ENCODE data around the gene HSD17B2. TPM values are rescaled to one million over a fixed set of nuclear protein-coding genes. Genes with fewer than 3 reads are reported as not detected.

Gene HSD17B2
- total RNA-seq, 1 experiment from 2014 or later = 0.55 TPM

DNA sequence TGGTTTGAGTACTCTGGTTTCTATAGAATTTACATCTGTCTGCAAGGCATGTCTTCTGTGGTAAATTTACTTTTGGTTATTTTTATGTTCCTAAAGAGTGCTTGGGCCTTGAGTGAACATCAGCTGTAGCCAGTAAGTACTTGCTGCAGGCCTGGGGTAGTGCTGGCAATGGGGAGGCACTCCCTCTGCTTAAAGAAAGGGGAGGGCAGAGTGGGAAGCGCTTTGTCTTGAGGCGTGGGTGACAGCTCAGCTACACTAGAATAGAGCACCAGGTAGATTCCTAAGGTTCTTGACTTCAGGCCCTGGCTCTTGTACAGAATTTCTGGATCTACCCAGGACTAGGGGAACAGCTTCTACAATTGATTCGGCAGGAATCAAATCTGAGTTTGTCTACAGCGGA is 84.4 kb downstream of the HSD17B2 start:
- TF ChIP-seq PRDM15 (CRISPR knock-in tag; IDR thresholded peaks at IDR 0.05) (no peak), FOXK1 (CRISPR knock-in tag; IDR thresholded peaks at IDR 0.05) (no peak), FOXJ3 (CRISPR knock-in tag; IDR thresholded peaks at IDR 0.05; ENCODE audit: borderline replicate concordance) (no peak), CBFB (CRISPR knock-in tag; IDR thresholded peaks at IDR 0.05; ENCODE audit: low read depth) (no peak), EMX1 (CRISPR knock-in tag; IDR thresholded peaks at IDR 0.05) (no peak), ESRRA (CRISPR knock-in tag; IDR thresholded peaks at IDR 0.05; ENCODE audit: borderline replicate concordance) (no peak), TCF7 (CRISPR knock-in tag; IDR thresholded peaks at IDR 0.05; ENCODE audit: low read depth) (no peak), SOX15 (CRISPR knock-in tag; IDR thresholded peaks at IDR 0.05) (no peak), FOXP1 (CRISPR knock-in tag; IDR thresholded peaks at IDR 0.05; ENCODE audit: borderline replicate concordance) (no peak), E2F1 (CRISPR knock-in tag; IDR thresholded peaks at IDR 0.05) (no peak)
- TF ChIP-seq, protein P1, sequence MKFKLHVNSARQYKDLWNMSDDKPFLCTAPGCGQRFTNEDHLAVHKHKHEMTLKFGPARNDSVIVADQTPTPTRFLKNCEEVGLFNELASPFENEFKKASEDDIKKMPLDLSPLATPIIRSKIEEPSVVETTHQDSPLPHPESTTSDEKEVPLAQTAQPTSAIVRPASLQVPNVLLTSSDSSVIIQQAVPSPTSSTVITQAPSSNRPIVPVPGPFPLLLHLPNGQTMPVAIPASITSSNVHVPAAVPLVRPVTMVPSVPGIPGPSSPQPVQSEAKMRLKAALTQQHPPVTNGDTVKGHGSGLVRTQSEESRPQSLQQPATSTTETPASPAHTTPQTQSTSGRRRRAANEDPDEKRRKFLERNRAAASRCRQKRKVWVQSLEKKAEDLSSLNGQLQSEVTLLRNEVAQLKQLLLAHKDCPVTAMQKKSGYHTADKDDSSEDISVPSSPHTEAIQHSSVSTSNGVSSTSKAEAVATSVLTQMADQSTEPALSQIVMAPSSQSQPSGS (CRISPR knock-in tag; IDR thresholded peaks at IDR 0.05; ENCODE audit: borderline replicate concordance, low read depth) = no peak
- TF ChIP-seq, protein P2, sequence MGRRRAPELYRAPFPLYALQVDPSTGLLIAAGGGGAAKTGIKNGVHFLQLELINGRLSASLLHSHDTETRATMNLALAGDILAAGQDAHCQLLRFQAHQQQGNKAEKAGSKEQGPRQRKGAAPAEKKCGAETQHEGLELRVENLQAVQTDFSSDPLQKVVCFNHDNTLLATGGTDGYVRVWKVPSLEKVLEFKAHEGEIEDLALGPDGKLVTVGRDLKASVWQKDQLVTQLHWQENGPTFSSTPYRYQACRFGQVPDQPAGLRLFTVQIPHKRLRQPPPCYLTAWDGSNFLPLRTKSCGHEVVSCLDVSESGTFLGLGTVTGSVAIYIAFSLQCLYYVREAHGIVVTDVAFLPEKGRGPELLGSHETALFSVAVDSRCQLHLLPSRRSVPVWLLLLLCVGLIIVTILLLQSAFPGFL (CRISPR knock-in tag; IDR thresholded peaks at IDR 0.05; ENCODE audit: borderline replicate concordance) = no peak
- TF ChIP-seq, protein P3, sequence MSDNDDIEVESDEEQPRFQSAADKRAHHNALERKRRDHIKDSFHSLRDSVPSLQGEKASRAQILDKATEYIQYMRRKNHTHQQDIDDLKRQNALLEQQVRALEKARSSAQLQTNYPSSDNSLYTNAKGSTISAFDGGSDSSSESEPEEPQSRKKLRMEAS (CRISPR knock-in tag; IDR thresholded peaks at IDR 0.05) = no peak
- TF ChIP-seq, protein P4, sequence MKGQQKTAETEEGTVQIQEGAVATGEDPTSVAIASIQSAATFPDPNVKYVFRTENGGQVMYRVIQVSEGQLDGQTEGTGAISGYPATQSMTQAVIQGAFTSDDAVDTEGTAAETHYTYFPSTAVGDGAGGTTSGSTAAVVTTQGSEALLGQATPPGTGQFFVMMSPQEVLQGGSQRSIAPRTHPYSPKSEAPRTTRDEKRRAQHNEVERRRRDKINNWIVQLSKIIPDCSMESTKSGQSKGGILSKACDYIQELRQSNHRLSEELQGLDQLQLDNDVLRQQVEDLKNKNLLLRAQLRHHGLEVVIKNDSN (CRISPR knock-in tag; IDR thresholded peaks at IDR 0.05) = no peak

DNA sequence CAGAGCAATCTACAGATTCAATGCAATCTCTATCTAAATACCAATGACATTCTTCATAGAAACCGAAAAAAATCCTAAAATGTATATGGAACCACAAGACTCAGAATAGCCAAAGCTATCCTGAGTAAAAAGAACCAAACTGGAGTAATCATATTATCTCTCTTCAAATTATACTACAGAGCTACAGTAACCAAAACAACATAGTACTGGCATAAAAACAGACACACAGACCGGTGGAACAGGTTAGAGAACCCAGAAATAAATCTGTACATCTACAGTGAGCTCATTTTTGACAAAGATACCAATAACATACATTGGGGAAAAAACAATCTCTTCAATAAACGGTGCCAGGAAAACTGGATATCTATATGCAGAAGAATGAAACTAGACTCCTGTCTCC is 89.6 kb downstream of the HSD17B2 start:
- peaks cover 9% of the 10 kb centered on the region for H3K4me1 Mint-ChIP-seq
- CTCF ChIA-PET = no interaction called here

More for the DNA sequence above, 84.4 kb downstream of the HSD17B2 start:
- no peak for DNase-seq (ENCODE audit: low spot score)
- ChIA-PET POLR2A (no interaction called here), CTCF (no interaction called here)
- no peaks in the 10 kb centered on the region for H3K9me3 Mint-ChIP-seq
- H3K4me1 Mint-ChIP-seq = no peaks in the 10 kb centered on the region
- H3K27me3 Mint-ChIP-seq (ENCODE audit: low read depth) = no peaks in the 10 kb centered on the region
- H3K4me3 Mint-ChIP-seq = no peak overlapping the region
- no peaks in the 10 kb centered on the region for H3K36me3 Mint-ChIP-seq
- H3K27ac Mint-ChIP-seq = no peak overlapping the region
- ATAC-seq = no peak; the same call in 1 of the 2 replicates

More for the DNA sequence above, 89.6 kb downstream of the HSD17B2 start:
- Mint-ChIP-seq H3K4me3 (no peak overlapping the region), H3K9me3 (no peaks in the 10 kb centered on the region), H3K27ac (no peak overlapping the region), H3K27me3 (ENCODE audit: low read depth) (no peaks in the 10 kb centered on the region), H3K36me3 (no peaks in the 10 kb centered on the region)
- DNase-seq (ENCODE audit: low spot score) (no peak), ATAC-seq (no peak)
- POLR2A ChIA-PET = interaction anchor here (0.5 kb wide), 1 partner anchor 155 kb away, joined by 3 read pairs; no protein-coding TSS in a partner anchor
- TF ChIP-seq ATF1 (CRISPR knock-in tag; IDR thresholded peaks at IDR 0.05) (no peak), ZNF138 (CRISPR knock-in tag; conservative IDR thresholded peaks at IDR 0.05) (no peak), ZBTB21 (CRISPR knock-in tag; IDR thresholded peaks at IDR 0.05; ENCODE audit: borderline replicate concordance) (no peak), MLX (CRISPR knock-in tag; IDR thresholded peaks at IDR 0.05) (no peak)
- TF ChIP-seq, protein P5, sequence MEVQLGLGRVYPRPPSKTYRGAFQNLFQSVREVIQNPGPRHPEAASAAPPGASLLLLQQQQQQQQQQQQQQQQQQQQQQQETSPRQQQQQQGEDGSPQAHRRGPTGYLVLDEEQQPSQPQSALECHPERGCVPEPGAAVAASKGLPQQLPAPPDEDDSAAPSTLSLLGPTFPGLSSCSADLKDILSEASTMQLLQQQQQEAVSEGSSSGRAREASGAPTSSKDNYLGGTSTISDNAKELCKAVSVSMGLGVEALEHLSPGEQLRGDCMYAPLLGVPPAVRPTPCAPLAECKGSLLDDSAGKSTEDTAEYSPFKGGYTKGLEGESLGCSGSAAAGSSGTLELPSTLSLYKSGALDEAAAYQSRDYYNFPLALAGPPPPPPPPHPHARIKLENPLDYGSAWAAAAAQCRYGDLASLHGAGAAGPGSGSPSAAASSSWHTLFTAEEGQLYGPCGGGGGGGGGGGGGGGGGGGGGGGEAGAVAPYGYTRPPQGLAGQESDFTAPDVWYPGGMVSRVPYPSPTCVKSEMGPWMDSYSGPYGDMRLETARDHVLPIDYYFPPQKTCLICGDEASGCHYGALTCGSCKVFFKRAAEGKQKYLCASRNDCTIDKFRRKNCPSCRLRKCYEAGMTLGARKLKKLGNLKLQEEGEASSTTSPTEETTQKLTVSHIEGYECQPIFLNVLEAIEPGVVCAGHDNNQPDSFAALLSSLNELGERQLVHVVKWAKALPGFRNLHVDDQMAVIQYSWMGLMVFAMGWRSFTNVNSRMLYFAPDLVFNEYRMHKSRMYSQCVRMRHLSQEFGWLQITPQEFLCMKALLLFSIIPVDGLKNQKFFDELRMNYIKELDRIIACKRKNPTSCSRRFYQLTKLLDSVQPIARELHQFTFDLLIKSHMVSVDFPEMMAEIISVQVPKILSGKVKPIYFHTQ (CRISPR knock-in tag; IDR thresholded peaks at IDR 0.05) = no peak
- TF ChIP-seq, protein P6, sequence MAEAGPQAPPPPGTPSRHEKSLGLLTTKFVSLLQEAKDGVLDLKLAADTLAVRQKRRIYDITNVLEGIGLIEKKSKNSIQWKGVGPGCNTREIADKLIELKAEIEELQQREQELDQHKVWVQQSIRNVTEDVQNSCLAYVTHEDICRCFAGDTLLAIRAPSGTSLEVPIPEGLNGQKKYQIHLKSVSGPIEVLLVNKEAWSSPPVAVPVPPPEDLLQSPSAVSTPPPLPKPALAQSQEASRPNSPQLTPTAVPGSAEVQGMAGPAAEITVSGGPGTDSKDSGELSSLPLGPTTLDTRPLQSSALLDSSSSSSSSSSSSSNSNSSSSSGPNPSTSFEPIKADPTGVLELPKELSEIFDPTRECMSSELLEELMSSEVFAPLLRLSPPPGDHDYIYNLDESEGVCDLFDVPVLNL (CRISPR knock-in tag; IDR thresholded peaks at IDR 0.05; ENCODE audit: borderline replicate concordance, low read depth) = no peak

Measured in WTC11 (cell line).